Muscle layer of colon (tissue), 2 donors: ENCODE results near the gene CCSER1.

ENCODE experiments used
- H3K27ac ChIP-seq: one replicate; pipeline ENCODE4 v1.7.0; 2013; ENCODE audit warnings: low read depth, mild to moderate bottlenecking, low read length, moderate library complexity
- H3K27me3 ChIP-seq, 2 donors: one replicate each; pipeline ENCODE4 v1.7.0; 2013; ENCODE audit warnings: low read length in 2 of 2, mild to moderate bottlenecking in 2 of 2; ENCODE audit not compliant: insufficient read depth in 2 of 2, control insufficient read depth in 1 of 2
- H3K36me3 ChIP-seq: one replicate; pipeline ENCODE4 v1.7.0; 2013; ENCODE audit warnings: mild to moderate bottlenecking, low read length; ENCODE audit not compliant: insufficient read depth
- H3K4me1 ChIP-seq: one replicate; pipeline ENCODE4 v1.7.0; 2013; ENCODE audit warnings: mild to moderate bottlenecking, low read length; ENCODE audit not compliant: insufficient read depth
- H3K4me3 ChIP-seq, 2 donors: one replicate each; pipeline ENCODE4 v1.7.0; 2013; ENCODE audit warnings: low read length in 2 of 2, low read depth in 1 of 2, mild to moderate bottlenecking in 1 of 2, moderate library complexity in 1 of 2
- H3K9ac ChIP-seq: one replicate; pipeline ENCODE4 v1.7.0; 2013; ENCODE audit warnings: low read length
- H3K9me3 ChIP-seq: one replicate; pipeline ENCODE4 v1.7.0; 2013; ENCODE audit warnings: mild to moderate bottlenecking, low read length
- donor health status: abdominal sarcoma.
- donor health status: Adenocarcinoma of cecum.

Gene CCSER1

GRCh38 chr4:90171491-90171890 is 44.3 kb downstream of the CCSER1 start:
- no peaks in the 10 kb centered on the region for H3K4me1 ChIP-seq
- no peaks in the 10 kb centered on the region for H3K36me3 ChIP-seq
- no peak overlapping the region for H3K9ac ChIP-seq
- no peaks in the 10 kb centered on the region for H3K9me3 ChIP-seq
- H3K4me3 ChIP-seq: no peak overlapping the region
- H3K27ac ChIP-seq: no peak overlapping the region
- no peaks in the 10 kb centered on the region for H3K27me3 ChIP-seq

GRCh38 chr4:90174621-90175023 is 47.4 kb downstream of the CCSER1 start:
- no peaks in the 10 kb centered on the region for H3K27me3 ChIP-seq
- no peaks in the 10 kb centered on the region for H3K9me3 ChIP-seq
- H3K27ac ChIP-seq: no peak overlapping the region
- H3K36me3 ChIP-seq: no peaks in the 10 kb centered on the region
- H3K4me3 ChIP-seq: no peak overlapping the region
- no peak overlapping the region for H3K9ac ChIP-seq
- H3K4me1 ChIP-seq: no peaks in the 10 kb centered on the region

DNA sequence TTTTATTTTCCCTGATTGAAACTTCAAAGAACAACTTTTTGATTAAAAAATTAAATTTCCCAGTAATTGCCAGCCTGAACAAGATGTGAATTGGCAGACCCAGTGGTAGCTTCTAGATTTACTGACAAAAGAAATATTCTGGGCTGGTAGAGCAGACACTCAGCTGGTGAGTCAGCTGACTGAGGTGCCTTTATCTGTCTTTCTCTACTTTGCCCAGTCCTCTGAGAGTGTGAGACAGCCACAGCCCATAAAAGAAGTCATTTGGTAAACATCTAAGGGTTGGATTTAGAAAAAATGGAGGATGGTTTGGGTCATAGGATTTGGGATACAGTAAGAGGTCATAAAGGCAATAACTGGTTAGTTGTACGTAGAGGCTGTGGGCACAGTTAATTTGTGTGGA is 54.5 kb downstream of the CCSER1 start:
- Histone ChIP-seq H3K9ac (no peak overlapping the region), H3K27me3 (no peaks in the 10 kb centered on the region), H3K27ac (no peak overlapping the region), H3K36me3 (no peaks in the 10 kb centered on the region), H3K9me3 (no peaks in the 10 kb centered on the region), H3K4me3 (no peak overlapping the region), H3K4me1 (no peaks in the 10 kb centered on the region)

DNA sequence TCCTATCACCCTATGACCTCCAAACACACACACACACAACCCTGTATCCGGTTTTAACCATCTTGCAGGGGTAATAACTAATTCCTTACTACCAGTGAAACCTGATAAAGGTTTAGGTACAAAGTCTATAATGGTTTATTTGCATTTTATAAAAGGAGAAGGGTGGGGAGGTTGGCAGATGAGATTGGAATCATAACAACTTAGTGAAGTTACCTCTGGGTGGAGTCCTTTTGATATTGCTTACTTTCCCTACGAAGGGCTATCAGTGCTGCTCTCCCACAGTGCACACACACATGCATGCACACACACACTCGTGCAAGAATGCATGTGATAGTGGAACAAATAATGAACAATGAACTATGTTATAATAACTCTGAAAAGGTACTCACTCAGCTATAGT is 56.1 kb downstream of the CCSER1 start:
- no peaks in the 10 kb centered on the region for H3K27me3 ChIP-seq
- no peaks in the 10 kb centered on the region for H3K9me3 ChIP-seq
- H3K27ac ChIP-seq: no peak overlapping the region
- H3K4me1 ChIP-seq: no peaks in the 10 kb centered on the region
- H3K4me3 ChIP-seq: no peak overlapping the region
- no peak overlapping the region for H3K9ac ChIP-seq
- H3K36me3 ChIP-seq: no peaks in the 10 kb centered on the region

DNA sequence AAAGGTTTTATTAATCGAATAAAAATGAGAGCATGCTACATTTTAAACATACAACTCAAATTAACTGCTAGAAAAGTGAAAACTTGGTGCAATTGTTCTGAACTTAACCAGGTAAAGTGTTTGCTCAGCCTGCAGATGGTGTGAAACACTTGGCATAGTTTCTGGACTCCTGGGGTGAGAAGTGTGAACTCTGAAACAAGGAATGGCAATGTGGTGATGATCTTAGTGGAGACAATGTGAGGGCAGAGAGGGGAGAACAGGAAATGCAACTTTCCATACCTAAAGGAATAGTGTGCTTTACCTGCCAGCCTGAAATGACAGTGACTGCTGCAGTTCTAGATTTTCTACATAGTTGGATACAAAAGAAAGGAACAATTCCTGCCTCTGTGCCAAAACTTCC is 57.4 kb downstream of the CCSER1 start:
- Histone ChIP-seq H3K27me3 (no peaks in the 10 kb centered on the region), H3K4me3 (no peak overlapping the region), H3K9me3 (no peaks in the 10 kb centered on the region), H3K36me3 (no peaks in the 10 kb centered on the region), H3K27ac (no peak overlapping the region), H3K4me1 (no peaks in the 10 kb centered on the region), H3K9ac (no peak overlapping the region)

GRCh38 chr4:90185416-90185815 is 58.2 kb downstream of the CCSER1 start:
- Histone ChIP-seq H3K9me3 (no peaks in the 10 kb centered on the region), H3K4me3 (no peak overlapping the region), H3K27ac (no peak overlapping the region), H3K4me1 (no peaks in the 10 kb centered on the region), H3K36me3 (no peaks in the 10 kb centered on the region), H3K9ac (no peak overlapping the region), H3K27me3 (no peaks in the 10 kb centered on the region)

GRCh38 chr4:90186229-90186628 is 59.0 kb downstream of the CCSER1 start:
- no peak overlapping the region for H3K27ac ChIP-seq
- H3K9ac ChIP-seq: no peak overlapping the region
- no peaks in the 10 kb centered on the region for H3K9me3 ChIP-seq
- no peaks in the 10 kb centered on the region for H3K36me3 ChIP-seq
- no peaks in the 10 kb centered on the region for H3K27me3 ChIP-seq
- H3K4me3 ChIP-seq: no peak overlapping the region
- H3K4me1 ChIP-seq: no peaks in the 10 kb centered on the region

- no peak overlapping the region for H3K9ac ChIP-seq
- no peak overlapping the region for H3K27ac ChIP-seq
- no peaks in the 10 kb centered on the region for H3K36me3 ChIP-seq
- H3K27me3 ChIP-seq: no peaks in the 10 kb centered on the region
- no peaks in the 10 kb centered on the region for H3K9me3 ChIP-seq
- no peak overlapping the region for H3K4me3 ChIP-seq
- no peaks in the 10 kb centered on the region for H3K4me1 ChIP-seq
These were observed 60.1 kb downstream of the CCSER1 start for GRCh38 chr4:90187148-90187884.

DNA sequence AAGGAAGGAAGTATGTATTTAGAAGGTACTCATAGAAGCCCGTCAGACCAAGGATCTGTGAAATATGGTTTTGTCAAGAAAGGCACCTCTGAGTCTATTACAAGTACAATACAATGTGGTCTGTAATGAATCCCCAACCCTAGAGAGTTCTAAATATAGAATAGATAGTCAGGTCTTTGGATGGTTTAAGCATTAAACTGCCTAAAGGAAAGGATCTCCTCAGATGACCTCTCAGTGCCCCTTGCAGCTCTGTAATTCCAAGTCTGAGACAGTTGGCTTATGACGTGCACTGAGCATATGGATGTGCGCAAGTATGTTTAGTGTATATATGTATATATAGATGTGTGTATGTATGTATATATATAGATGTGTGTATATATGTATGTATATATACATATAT is 62.0 kb downstream of the CCSER1 start:
- H3K4me3 ChIP-seq: no peak overlapping the region

GRCh38 chr4:90189946-90190345 is 62.8 kb downstream of the CCSER1 start:
- no peaks in the 10 kb centered on the region for H3K4me1 ChIP-seq
- no peak overlapping the region for H3K27ac ChIP-seq

More for the DNA sequence above, 62.0 kb downstream of the CCSER1 start:
- Histone ChIP-seq H3K36me3 (no peaks in the 10 kb centered on the region), H3K9me3 (no peaks in the 10 kb centered on the region), H3K27ac (no peak overlapping the region), H3K4me1 (no peaks in the 10 kb centered on the region), H3K27me3 (no peaks in the 10 kb centered on the region), H3K9ac (no peak overlapping the region)

DNA sequence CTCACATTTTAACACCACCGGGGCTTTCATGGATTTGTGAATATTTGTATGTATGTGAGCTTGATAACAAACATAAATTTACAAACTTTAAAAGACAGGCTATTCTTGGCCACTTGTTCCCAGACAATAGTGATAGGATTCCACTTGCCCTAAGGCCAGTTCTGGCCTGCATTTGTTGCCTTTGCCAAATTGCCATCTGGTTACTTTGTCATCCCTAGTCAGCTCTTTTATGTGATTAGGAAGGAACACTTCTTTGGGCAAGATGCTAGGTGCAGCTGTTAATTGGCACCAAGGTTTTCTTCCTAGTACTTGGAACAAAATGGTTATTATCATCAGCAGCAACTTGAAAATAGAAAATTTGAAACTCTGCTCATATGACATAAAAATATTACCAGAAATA is 63.3 kb downstream of the CCSER1 start:
- Histone ChIP-seq H3K9ac (no peak overlapping the region), H3K27me3 (no peaks in the 10 kb centered on the region), H3K4me1 (no peaks in the 10 kb centered on the region), H3K9me3 (no peaks in the 10 kb centered on the region), H3K27ac (no peak overlapping the region), H3K36me3 (no peaks in the 10 kb centered on the region), H3K4me3 (no peak overlapping the region)

More at GRCh38 chr4:90189946-90190345, 62.8 kb downstream of the CCSER1 start:
- Histone ChIP-seq H3K27me3 (no peaks in the 10 kb centered on the region), H3K36me3 (no peaks in the 10 kb centered on the region), H3K9ac (no peak overlapping the region), H3K9me3 (no peaks in the 10 kb centered on the region), H3K4me3 (no peak overlapping the region)
